GM12865 (cell line): ENCODE results near the gene EBPL.
A peak's percentile ranks its signal among the peaks of the same experiment; 100 is the strongest.

ENCODE experiments used
- DNase-seq: peaks from one replicate; pipeline ENCODE4 v3.0.0; 2010; ENCODE audit warnings: low read depth
- H3K4me3 ChIP-seq: 2 replicates; pipeline ENCODE4 v1.5.1; 2011; ENCODE audit warnings: mild to moderate bottlenecking, low read depth, low read length, control low read depth
- TF ChIP-seq, protein P1 (sequence below): IDR thresholded peaks from 2 replicates; pipeline ENCODE4 v1.5.1; 2011; ENCODE audit warnings: low read length, control low read depth, low read depth, inconsistent platforms; ENCODE audit not compliant: insufficient read depth; ENCODE audit errors: missing control alignments

The EBPL gene

DNA sequence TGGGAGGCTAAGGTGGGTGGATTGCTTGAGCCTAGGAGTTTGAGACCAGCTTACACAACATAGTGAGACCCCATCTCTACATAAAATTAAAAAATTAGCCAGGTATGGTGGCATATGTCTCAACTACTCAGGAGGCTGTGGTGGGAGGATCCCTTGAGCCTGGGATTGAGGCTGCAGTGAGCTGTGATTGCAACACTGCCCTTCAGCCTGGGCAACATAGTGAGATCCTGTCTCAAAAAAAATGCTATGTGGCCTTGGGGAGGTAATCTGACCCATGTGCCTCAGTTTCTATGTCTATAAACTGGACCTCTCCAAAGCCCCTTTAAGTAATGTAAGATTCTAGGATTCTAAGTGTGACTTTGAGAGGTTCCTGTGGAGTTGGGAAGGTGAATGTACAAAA, 37.8 kb downstream of the EBPL start:
- H3K4me3 ChIP-seq: no peak overlapping the region
- no peak for DNase-seq
- TF ChIP-seq, protein P1, sequence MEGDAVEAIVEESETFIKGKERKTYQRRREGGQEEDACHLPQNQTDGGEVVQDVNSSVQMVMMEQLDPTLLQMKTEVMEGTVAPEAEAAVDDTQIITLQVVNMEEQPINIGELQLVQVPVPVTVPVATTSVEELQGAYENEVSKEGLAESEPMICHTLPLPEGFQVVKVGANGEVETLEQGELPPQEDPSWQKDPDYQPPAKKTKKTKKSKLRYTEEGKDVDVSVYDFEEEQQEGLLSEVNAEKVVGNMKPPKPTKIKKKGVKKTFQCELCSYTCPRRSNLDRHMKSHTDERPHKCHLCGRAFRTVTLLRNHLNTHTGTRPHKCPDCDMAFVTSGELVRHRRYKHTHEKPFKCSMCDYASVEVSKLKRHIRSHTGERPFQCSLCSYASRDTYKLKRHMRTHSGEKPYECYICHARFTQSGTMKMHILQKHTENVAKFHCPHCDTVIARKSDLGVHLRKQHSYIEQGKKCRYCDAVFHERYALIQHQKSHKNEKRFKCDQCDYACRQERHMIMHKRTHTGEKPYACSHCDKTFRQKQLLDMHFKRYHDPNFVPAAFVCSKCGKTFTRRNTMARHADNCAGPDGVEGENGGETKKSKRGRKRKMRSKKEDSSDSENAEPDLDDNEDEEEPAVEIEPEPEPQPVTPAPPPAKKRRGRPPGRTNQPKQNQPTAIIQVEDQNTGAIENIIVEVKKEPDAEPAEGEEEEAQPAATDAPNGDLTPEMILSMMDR: no peak

DNA sequence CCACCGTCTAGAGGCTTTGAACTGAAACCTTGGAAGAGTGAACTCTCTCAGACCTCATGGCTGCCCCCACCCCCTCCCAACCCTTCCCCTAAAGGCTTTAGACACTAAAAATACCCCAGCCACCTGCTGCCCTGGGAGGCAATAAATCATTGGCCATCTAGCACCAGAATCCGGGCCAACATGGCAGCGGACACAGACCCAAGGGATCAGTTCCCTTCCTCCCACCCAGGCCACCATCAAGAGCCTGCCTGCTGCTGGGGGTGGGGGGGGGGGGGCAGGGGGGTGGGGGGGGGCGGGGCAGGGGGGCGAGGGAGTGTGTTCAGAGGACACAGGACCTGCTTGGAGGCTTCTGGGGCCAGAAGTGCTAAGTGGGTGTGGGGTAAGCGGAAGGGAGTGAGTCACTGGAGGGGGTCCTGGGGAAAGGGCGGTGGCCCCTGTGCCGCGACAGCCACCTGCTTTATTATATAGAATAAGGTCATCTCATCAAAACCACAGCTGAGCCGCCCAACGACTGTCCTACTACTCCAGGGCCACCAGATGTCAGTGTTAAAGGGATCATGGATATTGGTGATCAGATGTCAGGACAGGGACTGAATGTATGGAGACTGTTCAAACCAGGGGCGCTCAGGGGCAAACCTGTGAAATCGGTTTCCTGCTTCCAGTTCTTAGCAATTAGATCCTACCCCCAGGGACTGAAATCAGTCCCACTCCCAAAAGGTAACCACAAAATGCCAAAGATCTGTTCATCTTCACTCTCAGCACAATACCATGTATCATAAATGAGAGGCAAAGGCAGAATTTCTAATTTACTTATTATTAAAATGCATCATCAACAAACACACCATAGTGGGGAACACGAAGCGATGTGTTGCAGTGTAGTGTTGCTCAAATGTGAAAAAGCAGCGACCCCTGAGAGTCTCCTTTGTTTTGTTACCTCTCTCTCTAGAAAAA, 38.7 kb downstream of the EBPL start:
- TF ChIP-seq, protein P1: peak; percentile 44
- DNase-seq: peak; percentile 56
- no peak overlapping the region for H3K4me3 ChIP-seq

DNA sequence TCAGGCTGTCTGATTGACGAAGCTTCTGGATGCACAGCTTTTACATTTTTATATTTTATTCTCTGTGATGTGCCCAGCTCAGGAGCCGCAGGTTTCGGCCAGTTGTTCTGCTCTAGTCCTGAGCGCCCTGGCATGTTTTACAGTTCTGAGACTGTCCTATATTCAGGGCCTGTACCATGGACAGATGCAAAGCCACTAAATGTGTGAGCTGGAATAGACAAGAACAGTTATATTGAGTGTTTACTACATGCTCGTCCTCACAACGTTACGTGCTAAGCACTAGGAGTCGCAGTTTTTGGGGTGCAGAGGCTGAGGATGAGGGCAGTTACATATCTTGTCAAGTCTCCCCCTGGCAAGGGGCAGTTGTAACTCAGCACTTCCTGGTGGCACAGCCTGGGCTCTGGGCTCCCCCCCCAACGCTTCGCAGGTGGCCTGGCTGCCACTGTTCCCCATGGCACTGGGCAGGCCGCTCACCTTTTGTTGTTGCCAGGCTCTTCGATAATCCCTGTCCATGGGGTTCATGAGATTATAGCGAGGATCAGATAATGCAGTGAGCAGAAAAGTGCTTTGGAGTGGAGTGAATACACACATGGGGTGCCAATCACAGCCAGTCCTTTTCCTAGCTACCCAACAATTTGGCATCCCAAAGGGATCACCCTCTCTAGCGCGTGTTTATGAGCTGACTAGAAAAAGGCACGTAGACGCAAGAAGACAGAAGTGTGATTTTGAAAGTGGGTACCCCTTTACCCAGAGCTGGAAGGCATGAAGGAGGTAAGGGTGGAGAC, 39.5 kb downstream of the EBPL start:
- no peak overlapping the region for H3K4me3 ChIP-seq
- TF ChIP-seq, protein P1: no peak
- DNase-seq: no peak

DNA sequence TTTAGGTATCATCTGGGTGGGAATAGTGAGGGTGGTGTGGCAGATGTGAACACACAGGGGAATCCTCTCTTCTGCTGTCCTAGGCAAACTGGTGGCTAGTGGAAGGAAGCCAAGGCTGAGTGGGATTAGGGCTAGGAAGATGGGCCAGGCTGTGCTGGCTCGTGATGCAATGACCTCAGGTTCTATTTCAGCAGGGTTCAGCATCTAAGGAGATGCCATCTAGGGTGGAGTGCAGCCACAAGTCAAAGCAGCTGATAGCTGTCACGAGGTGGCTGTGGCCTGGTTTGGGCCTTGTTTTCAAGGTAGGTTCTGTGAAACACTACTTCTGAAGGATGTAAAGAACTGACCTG, 41.3 kb downstream of the EBPL start:
- H3K4me3 ChIP-seq: no peak overlapping the region
- TF ChIP-seq, protein P1: no peak
- DNase-seq: no peak

DNA sequence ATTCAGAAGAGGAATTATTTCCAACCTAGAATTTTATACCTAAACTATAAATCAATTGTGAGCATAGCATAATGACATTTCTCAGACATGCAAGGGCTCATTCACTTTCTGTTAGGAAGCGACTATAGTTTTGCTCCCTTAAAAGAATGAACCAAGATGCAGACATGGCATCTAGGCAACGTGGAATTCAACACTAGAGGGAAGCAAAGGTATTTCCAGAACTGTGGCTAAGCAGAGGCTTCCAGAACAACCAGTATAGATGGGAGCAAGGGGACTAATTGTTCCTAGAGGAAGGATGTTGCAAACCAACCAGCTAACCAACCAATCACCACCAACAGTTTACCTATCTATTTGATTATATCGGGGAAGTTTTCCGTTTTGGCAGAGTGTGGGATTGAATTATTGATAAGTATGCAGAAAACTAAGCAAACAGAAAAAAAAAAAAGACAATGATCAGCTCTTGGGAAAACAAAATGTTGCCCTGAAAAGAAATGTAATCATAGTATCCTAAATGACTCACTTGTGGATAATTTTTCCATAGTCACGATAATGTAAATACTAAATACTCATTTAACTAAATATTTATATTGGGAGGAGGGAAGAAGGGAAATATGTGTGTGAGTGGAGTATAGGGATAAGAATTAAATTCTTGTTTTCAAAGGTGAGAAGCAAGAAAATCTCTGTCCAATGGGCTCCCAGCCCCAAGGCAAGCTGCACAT, 41.9 kb downstream of the EBPL start:
- TF ChIP-seq, protein P1: no peak
- DNase-seq: no peak
- no peak overlapping the region for H3K4me3 ChIP-seq

DNA sequence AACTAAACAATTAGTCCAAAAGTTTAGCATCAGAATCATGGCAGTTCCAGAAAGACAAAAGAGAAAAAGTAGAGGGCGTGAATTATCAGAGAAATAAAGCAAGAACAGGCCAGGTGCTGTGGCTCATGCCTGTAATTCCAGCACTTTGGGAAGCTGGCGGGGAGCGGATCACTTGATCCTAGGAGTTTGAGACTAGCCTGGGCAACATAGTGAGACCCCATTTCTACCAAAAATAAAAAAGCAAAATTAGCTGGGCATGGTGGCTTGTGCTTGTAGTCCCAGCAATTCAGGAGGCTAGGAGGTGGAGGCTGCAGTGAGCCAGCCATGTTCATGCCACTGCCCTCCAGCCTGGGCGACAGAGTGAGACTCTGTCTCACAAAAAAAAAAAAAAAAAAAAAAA, 44.6 kb downstream of the EBPL start:
- DNase-seq: no peak
- H3K4me3 ChIP-seq: no peak overlapping the region
- TF ChIP-seq, protein P1: no peak
